GM19193 (cell line): ENCODE data around the gene FAM240B.

ENCODE experiments used
- POLR2A ChIP-seq: IDR thresholded peaks from 4 replicates; pipeline ENCODE4 v1.6.1; 2011; ENCODE audit not compliant: insufficient read depth, insufficient read length; ENCODE audit errors: extremely low read depth

Gene FAM240B

DNA sequence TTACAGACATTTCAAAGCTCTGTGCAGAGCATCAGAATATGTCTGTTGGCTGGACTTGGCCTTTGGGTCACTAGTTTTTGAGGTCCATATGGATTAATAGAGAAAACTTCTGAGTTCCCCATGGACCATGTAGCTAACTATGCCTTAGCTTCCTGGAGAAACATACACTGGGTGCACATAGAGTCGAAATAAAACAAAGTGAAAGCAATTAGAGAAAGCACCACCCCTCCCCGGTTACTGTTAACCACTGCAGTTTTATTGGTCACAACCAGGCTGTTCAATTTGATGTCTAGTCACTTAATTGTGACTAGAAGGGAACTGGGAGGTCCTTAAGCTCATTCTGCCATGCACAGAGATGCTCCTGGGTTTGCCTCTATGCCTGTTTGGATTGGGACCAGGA, 4.2 kb downstream of the FAM240B start:
- no peak for TF ChIP-seq POLR2A

- TF ChIP-seq POLR2A: no peak
Observed at GRCh38 chr9:38713426-38713825, 6.5 kb downstream of the FAM240B start.

GRCh38 chr9:38708759-38709158, 11.2 kb downstream of the FAM240B start:
- no peak for TF ChIP-seq POLR2A

- TF ChIP-seq POLR2A: no peak
Observed at GRCh38 chr9:38707885-38708637, 11.9 kb downstream of the FAM240B start.

GRCh38 chr9:38706493-38706892, 13.4 kb downstream of the FAM240B start:
- no peak for TF ChIP-seq POLR2A

- TF ChIP-seq POLR2A: no peak
Observed at GRCh38 chr9:38705917-38706316, 14.0 kb downstream of the FAM240B start.

DNA sequence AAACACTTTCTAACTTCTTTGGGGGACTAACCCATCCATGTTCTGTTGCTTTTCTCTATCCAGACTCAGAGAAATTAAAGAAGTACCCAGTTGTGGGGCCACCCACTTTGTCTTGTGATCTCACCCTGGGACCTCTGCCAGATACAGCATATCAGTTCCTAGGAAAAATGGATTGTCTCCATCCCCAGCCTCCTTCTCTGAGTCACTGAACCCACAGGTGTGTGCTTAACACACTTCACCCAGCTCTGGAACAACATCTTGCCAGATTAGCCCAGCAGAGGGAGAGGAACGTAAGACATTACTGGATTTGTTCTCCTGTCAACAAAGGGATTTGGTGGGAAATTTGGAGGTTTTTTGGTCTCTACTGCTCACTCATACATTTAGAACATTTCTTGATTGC, 19.2 kb downstream of the FAM240B start:
- TF ChIP-seq POLR2A: no peak

DNA sequence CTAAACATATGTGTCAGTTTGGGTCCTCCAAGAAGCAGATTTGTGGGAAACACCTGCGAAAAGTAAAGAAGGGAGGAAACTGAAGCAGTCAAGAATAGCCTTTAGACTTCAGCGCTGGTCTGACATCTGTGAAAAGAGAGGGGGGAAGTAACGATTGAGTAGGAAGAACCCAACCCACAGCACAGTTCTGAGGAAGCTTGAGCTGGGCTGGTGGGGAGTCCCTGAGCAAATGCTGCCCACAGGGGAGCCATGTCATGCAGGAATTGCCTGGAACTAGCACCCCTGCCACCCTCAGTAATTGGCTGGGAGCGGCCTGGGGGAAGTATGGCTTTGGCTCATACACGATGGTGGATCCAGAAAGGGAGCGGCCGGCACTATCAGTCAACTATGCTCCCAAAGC, 20.6 kb downstream of the FAM240B start:
- TF ChIP-seq POLR2A: no peak

DNA sequence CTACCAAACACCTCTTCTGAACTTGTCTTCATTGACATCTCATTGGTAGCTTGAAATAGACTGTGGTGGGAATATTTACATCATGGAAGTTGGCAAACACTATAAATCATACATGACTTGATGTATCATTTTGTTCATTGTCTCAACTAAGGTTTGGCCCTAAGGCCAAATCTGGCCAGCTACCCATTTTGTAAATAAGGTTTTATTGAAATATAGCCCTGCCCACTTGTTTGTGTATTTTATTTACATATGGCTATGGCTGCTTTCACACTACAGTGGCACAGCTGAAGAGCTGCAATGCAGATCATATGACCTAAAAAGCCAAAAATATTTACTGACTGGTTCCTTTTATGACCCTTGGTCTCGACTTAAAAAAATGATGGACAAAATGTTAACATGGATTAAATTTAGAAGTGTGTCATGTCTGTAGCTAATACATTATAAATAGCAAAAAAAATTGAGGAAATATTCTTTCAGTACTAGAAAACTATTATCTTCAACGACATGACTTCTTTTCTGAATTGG, 22.1 kb downstream of the FAM240B start:
- TF ChIP-seq POLR2A: no peak

- TF ChIP-seq POLR2A: no peak
Observed at GRCh38 chr9:38696999-38697398, 22.9 kb downstream of the FAM240B start.

DNA sequence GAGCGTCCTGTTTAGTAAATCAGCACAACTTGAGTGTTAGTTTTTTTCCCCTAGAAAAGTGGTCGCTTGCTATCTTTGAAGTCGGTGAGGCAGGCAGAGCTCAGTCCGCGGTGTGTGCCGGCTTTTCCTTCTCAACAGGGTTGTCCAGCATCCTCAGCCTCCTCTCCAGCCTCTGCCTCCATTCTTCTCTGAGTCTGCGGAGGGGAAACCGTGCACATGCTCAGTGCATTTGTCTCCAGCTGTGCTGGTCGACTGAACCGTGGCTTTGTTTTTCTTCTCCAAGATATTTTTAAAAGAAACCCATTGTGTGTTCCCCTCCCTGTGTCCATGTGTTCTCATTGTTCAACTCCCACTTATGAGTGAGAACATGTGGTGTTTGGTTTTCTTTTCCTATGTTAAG, 25.3 kb downstream of the FAM240B start:
- no peak for TF ChIP-seq POLR2A

DNA sequence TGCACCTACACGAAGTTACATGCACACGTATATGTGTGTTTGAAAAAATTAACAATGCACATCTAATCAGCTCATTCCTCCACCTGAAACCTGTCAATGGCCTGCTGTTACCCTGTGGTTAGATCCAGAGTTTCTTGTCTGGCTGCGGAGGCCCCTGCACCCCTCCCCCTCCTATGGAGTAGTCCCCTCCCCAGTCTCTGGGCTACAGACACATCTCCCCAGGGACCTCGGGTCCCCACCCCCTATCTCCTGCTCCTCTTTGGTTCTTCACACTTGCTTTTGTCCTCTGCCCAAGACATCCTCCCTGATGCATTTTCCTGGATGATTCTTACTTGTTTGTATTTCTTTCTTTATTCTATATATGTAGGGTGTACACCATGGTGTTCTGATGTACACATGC, 27.2 kb downstream of the FAM240B start:
- TF ChIP-seq POLR2A: no peak

DNA sequence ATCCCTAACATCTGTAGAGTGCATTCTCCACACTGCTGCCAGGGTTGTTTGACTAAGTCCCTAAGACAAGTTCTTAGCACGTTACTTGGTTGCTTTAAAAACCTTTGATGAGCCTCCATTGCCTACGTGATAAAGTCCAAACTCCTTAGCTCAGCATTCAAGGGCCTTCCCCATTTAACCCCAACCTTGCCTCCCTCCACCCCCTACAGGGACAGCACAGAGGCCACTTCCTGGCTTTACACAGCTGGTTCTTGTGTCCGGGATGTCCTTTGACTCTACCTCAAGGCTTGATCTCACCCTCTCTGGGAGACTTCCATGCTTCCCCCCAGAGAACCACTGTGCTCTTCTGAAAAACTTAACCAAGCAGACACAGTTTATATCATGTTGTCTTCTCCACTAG, 29.4 kb downstream of the FAM240B start:
- TF ChIP-seq POLR2A: no peak

DNA sequence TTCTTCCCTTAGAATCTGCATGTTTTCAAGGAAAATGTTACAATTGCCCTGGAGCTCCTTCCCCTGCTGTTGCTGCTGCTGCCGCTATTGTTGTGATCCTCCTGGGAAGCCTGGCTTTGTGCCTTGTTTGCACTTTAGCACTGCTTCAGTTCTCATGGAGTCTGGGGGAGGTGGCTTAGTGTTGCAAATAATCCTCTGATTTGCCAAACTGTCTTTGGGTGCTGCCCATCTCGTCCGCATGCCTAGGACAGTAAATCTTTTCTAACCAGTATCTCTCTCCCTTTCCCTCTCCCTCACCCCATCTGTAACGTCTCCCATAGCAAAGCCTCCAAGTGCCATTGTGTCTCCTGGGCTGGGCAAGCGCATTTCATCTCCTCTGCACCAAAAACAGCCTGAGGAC, 30.3 kb downstream of the FAM240B start:
- TF ChIP-seq POLR2A: no peak

DNA sequence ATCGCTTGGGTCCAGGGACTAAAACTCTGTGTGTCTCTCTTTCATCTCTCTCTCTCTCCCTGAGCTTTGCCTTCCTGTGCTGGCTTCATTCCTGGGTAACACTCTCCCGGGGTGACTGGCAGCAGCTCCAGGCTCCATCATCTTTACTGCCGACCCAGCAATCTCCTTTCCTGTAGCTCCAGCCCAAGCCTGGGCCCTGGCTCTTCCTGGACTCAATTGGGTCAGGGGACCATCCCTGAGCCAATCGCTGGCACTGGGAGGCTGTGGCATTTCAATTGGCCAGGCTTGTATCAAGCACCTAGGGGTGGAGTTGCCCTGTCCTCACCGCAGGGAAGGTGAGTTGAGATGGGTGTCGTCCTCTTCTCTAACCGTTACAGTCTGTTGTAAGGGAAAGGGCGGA, 31.9 kb downstream of the FAM240B start:
- no peak for TF ChIP-seq POLR2A

- TF ChIP-seq POLR2A: no peak
Observed at GRCh38 chr9:38687389-38687842, 32.5 kb downstream of the FAM240B start.

GRCh38 chr9:38686933-38687332, 33.0 kb downstream of the FAM240B start:
- TF ChIP-seq POLR2A: no peak

GRCh38 chr9:38685535-38685934, 34.4 kb downstream of the FAM240B start:
- no peak for TF ChIP-seq POLR2A

DNA sequence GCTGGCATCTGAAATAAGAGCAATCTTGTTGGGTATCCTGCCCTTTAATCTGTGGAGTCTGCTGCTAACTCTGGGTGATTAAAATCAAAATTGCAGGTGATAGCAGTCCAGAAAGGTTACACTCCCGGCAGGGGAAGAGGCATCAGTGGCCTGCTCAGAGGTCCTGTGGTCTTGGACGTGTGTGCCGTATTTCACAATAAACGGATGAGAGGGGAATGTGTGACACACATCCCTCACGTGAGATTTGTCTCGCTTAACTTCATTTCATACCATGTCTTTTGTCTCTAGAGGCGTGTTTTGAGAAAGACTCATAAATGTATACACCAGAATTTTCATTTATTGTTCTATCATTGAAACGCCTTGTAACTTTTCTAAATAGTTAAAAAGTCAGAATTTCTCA, 36.6 kb downstream of the FAM240B start:
- TF ChIP-seq POLR2A: no peak
